ENCODE measurements around the gene CDPF1. TPM values are rescaled to one million over a fixed set of nuclear protein-coding genes. Genes with fewer than 3 reads are reported as not detected.
A peak's percentile ranks its signal among the peaks of the same experiment; 100 is the strongest.
"Not testable (repeated sequence)": the region's sequence is repeated elsewhere in the genome, so short reads cannot be mapped to it uniquely, and the experiment has no call there.

The CDPF1 gene
- total RNA-seq, 4 donors from 2014 or later = 10.0 to 17.3 (median 13.2) TPM

- intact Hi-C loops (cut with DNase I; ENCODE audit: low total_unique reads) = no loop called here
- WGBS, 2 donors = 95 to 97% methylated on average over 1 of the region's 1 CpG
- TF ChIP-seq, protein P1, sequence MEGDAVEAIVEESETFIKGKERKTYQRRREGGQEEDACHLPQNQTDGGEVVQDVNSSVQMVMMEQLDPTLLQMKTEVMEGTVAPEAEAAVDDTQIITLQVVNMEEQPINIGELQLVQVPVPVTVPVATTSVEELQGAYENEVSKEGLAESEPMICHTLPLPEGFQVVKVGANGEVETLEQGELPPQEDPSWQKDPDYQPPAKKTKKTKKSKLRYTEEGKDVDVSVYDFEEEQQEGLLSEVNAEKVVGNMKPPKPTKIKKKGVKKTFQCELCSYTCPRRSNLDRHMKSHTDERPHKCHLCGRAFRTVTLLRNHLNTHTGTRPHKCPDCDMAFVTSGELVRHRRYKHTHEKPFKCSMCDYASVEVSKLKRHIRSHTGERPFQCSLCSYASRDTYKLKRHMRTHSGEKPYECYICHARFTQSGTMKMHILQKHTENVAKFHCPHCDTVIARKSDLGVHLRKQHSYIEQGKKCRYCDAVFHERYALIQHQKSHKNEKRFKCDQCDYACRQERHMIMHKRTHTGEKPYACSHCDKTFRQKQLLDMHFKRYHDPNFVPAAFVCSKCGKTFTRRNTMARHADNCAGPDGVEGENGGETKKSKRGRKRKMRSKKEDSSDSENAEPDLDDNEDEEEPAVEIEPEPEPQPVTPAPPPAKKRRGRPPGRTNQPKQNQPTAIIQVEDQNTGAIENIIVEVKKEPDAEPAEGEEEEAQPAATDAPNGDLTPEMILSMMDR (IDR thresholded peaks at IDR 0.05) = no peak
- no peak for TF ChIP-seq POLR2A (IDR thresholded peaks at IDR 0.05)
Observed at GRCh38 chr22:46209262-46209661, 40.8 kb downstream of the CDPF1 start.

GRCh38 chr22:46203601-46203980 is 46.5 kb downstream of the CDPF1 start:
- no peak overlapping the region for H3K4me3 ChIP-seq (ENCODE audit: low read depth, poor library complexity, severe bottlenecking)
- TF ChIP-seq POLR2A (IDR thresholded peaks at IDR 0.05) = no peak
- TF ChIP-seq, protein P1 (IDR thresholded peaks at IDR 0.05) = no peak
- no peak for DNase-seq (ENCODE audit: low spot score in 2 of 2)
- WGBS, 2 donors = 89 to 91% methylated on average over 7 of the region's 7 CpGs
- intact Hi-C loops (cut with DNase I; ENCODE audit: low total_unique reads) = no loop called here

More at GRCh38 chr22:46209262-46209661, 40.8 kb downstream of the CDPF1 start:
- DNase-seq (ENCODE audit: low spot score in 2 of 2) = no peak
- no peak overlapping the region for H3K4me3 ChIP-seq (ENCODE audit: low read depth, poor library complexity, severe bottlenecking)

- H3K4me3 ChIP-seq (ENCODE audit: low read depth, poor library complexity, severe bottlenecking) = no peak overlapping the region
- intact Hi-C loops (cut with DNase I; ENCODE audit: low total_unique reads) = no loop called here
- no peak for TF ChIP-seq POLR2A (IDR thresholded peaks at IDR 0.05)
- TF ChIP-seq, protein P1 (IDR thresholded peaks at IDR 0.05) = no peak
- WGBS, 2 donors = 92 to 95% methylated on average over 12 of the region's 12 CpGs
- no peak for DNase-seq (ENCODE audit: low spot score in 2 of 2)
Observed at GRCh38 chr22:46202897-46203600, 47.0 kb downstream of the CDPF1 start.

GRCh38 chr22:46201059-46201757 is 48.9 kb downstream of the CDPF1 start:
- intact Hi-C loops (cut with DNase I; ENCODE audit: low total_unique reads) = no loop called here
- no peak overlapping the region for H3K4me3 ChIP-seq (ENCODE audit: low read depth, poor library complexity, severe bottlenecking)
- whole genome bisulfite sequencing, 2 donors = 76 to 78% methylated on average over 17 of the region's 17 CpGs
- peak in 1 of 2 donors; percentile 58 for DNase-seq (ENCODE audit: low spot score in 2 of 2)
- TF ChIP-seq POLR2A (IDR thresholded peaks at IDR 0.05) = no peak
- TF ChIP-seq, protein P1 (IDR thresholded peaks at IDR 0.05) = no peak

GRCh38 chr22:46198806-46199205 is 51.3 kb downstream of the CDPF1 start:
- WGBS, 2 donors = 94 to 97% methylated on average over 18 of the region's 18 CpGs
- peak in 1 of 2 donors; percentile 52 for DNase-seq (ENCODE audit: low spot score in 2 of 2)
- H3K4me3 ChIP-seq (ENCODE audit: low read depth, poor library complexity, severe bottlenecking); intact Hi-C loops (cut with DNase I; ENCODE audit: low total_unique reads): not testable (repeated sequence)

DNA sequence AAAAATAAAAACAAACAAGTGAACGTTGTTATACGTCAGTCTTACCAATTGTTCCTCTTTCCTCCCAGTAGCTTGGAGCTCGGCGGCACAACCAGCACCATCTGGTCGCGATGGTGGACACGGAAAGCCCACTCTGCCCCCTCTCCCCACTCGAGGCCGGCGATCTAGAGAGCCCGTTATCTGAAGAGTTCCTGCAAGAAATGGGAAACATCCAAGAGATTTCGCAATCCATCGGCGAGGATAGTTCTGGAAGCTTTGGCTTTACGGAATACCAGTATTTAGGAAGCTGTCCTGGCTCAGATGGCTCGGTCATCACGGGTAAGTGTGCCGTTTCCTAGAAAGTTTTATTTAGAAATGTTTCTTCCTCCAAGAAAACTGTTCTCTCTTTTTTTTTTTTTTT is 51.8 kb downstream of the CDPF1 start:
- H3K4me3 ChIP-seq (ENCODE audit: low read depth, poor library complexity, severe bottlenecking) = no peak overlapping the region
- intact Hi-C loops (cut with DNase I; ENCODE audit: low total_unique reads) = no loop called here
- TF ChIP-seq, protein P1 (IDR thresholded peaks at IDR 0.05) = no peak
- no peak for TF ChIP-seq POLR2A (IDR thresholded peaks at IDR 0.05)
- WGBS, 2 donors = 91 to 94% methylated on average over 18 of the region's 18 CpGs
- peak in 1 of 2 donors; percentile 25 for DNase-seq (ENCODE audit: low spot score in 2 of 2)
